C4-2B (cell line): ENCODE data around the gene DLG2.
"Not testable (repeated sequence)": the region's sequence is repeated elsewhere in the genome, so short reads cannot be mapped to it uniquely, and the experiment has no call there.

Experiments used
- ZFX ChIP-seq: fragments of 450-650 bp; IDR thresholded peaks from 2 replicates; pipeline ENCODE4 v1.6.1; 2017
- TF ChIP-seq, protein P1 (sequence below): fragments of 450-650 bp; conservative IDR thresholded peaks from 2 replicates; pipeline ENCODE4 v1.5.1; 2017; ENCODE audit warnings: mild to moderate bottlenecking

DNA sequence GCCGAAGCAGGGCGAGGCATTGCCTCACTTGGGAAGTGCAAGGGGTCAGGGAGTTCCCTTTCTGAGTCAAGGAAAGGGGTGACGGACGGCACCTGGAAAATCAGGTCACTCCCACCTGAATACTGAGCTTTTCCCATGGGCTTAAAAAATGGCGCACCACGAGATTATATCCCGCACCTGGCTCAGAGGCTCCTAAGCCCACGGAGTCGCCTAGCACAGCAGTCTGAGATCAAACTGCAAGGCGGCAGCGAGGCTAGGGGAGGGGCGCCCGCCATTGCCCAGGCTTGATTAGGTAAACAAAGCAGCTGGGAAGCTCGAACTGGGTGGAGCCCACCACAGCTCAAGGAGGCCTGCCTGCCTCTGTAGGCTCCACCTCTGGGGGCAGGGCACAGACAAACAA, 2039.3 kb downstream of the DLG2 start:
- TF ChIP-seq, protein P1, sequence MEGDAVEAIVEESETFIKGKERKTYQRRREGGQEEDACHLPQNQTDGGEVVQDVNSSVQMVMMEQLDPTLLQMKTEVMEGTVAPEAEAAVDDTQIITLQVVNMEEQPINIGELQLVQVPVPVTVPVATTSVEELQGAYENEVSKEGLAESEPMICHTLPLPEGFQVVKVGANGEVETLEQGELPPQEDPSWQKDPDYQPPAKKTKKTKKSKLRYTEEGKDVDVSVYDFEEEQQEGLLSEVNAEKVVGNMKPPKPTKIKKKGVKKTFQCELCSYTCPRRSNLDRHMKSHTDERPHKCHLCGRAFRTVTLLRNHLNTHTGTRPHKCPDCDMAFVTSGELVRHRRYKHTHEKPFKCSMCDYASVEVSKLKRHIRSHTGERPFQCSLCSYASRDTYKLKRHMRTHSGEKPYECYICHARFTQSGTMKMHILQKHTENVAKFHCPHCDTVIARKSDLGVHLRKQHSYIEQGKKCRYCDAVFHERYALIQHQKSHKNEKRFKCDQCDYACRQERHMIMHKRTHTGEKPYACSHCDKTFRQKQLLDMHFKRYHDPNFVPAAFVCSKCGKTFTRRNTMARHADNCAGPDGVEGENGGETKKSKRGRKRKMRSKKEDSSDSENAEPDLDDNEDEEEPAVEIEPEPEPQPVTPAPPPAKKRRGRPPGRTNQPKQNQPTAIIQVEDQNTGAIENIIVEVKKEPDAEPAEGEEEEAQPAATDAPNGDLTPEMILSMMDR: not testable (repeated sequence)
- TF ChIP-seq ZFX: not testable (repeated sequence)
